ENCODE measurements around the gene ANXA2R. TPM values are rescaled to one million over a fixed set of nuclear protein-coding genes. Genes with fewer than 3 reads are reported as not detected.
"Not testable (repeated sequence)": the region's sequence is repeated elsewhere in the genome, so short reads cannot be mapped to it uniquely, and the experiment has no call there.

The ANXA2R gene
- total RNA-seq, 1 experiment from 2014 or later: 3.6 TPM

DNA sequence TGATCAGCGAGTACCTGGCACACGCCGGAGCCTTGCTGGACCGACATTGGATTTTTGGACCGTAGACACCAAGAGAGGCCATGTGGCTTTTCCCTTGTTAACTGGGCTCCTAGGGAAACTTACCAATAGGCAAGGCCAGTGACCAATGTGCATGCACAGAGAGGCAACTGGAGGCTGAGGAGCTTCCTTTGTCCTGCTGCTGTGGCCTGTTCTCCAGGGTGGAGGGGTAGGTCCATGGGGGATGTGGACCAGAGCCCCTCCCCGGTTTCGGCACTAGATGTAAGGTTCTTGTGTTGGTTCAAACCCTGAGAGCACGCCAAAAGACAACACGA is 34.8 kb upstream of the ANXA2R start:
- intact Hi-C loops (cut with micrococcal nuclease; ENCODE audit: unreplicated experiment): loop anchor here (2.0 kb wide), 3 partner anchors 30 to 314 kb away; no protein-coding TSS in a partner anchor
- DNase-seq: no peak
- H3K4me3 ChIP-seq: no peak overlapping the region
- no peaks in the 10 kb centered on the region for H3K9me3 ChIP-seq (ENCODE audit: insufficient read depth, low read depth)
- no peaks in the 10 kb centered on the region for H3K4me1 ChIP-seq (replicated peaks; ENCODE audit: insufficient read depth)
- H3K36me3 ChIP-seq (ENCODE audit: low read depth): no peaks in the 10 kb centered on the region
- H3K79me2 ChIP-seq (ENCODE audit: low read depth): no peaks in the 10 kb centered on the region
- ChIA-PET POLR2A (ENCODE audit: unreplicated experiment) (interaction anchor here (0.6 kb wide), 1 partner anchor 209 kb away, joined by 3 read pairs; no protein-coding TSS in a partner anchor), CTCF (no interaction called here)
- H4K20me1 ChIP-seq (ENCODE audit: insufficient read depth): no peaks in the 10 kb centered on the region
- no peak overlapping the region for H3K27ac ChIP-seq
- H3K4me2 ChIP-seq: no peak overlapping the region
- no peaks in the 10 kb centered on the region for H3K27me3 ChIP-seq (ENCODE audit: insufficient read depth, low read depth)
- BruUV-seq (replicated peaks): no TSS peak
- H2AFZ ChIP-seq: no peak overlapping the region
- H3K9me2 ChIP-seq (ENCODE audit: insufficient read depth): no peaks in the 10 kb centered on the region
- peaks cover 13% of the 10 kb centered on the region; the same call in 1 of the 2 replicates for H3F3A ChIP-seq (ENCODE audit: insufficient read depth, low read depth)
- TF ChIP-seq EZH2 (IDR thresholded peaks at IDR 0.05; ENCODE audit: low read depth): no peak
- TF ChIP-seq, protein P1, sequence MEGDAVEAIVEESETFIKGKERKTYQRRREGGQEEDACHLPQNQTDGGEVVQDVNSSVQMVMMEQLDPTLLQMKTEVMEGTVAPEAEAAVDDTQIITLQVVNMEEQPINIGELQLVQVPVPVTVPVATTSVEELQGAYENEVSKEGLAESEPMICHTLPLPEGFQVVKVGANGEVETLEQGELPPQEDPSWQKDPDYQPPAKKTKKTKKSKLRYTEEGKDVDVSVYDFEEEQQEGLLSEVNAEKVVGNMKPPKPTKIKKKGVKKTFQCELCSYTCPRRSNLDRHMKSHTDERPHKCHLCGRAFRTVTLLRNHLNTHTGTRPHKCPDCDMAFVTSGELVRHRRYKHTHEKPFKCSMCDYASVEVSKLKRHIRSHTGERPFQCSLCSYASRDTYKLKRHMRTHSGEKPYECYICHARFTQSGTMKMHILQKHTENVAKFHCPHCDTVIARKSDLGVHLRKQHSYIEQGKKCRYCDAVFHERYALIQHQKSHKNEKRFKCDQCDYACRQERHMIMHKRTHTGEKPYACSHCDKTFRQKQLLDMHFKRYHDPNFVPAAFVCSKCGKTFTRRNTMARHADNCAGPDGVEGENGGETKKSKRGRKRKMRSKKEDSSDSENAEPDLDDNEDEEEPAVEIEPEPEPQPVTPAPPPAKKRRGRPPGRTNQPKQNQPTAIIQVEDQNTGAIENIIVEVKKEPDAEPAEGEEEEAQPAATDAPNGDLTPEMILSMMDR (conservative IDR thresholded peaks at IDR 0.05): no peak

DNA sequence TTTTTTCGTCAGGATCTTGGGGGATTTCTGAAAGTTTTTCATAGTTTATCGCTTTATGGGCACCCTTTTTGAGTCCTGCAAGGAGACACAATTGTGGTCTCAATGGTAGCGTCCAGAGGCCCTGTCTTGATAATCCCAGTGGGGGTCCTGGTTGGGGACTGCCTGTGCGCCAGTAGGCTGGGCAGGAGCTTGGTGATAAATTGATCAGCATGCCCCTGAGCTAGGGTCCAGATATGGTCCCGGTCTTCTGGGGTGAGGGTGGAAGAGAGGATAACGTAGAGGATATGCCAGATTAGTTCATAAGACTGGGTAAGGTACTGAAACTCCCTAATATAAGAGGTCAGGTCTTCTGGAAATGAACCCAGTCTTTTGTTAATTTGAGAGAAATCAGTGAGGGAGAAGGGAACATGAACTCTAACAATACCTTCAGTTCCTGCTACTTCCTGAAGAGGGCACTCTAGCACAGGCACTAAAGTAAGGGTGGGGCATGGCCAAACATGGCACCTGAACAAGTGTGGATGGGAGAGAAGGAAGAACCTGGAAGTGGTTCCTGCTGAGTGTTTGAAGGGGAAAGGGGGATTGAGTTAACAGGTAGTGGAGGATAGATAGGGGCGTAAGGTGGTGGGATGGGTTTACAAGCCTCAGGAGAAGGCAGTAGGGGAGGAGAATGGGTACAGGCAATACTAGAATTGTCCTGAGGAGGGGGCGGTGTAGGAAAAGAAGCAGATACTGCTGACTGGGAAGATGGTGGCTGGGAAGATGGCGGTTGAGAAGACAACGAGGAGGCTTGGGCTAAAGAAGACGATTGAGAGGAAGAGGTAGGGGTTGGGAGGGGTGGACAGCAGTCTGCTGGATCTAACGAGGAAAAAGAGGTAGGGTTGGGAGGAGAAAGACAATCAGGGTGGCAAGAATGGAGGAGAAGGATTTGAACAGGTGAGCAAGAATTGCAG is 33.8 kb upstream of the ANXA2R start:
- TF ChIP-seq EZH2 (IDR thresholded peaks at IDR 0.05; ENCODE audit: low read depth): no peak
- TF ChIP-seq, protein P1 (conservative IDR thresholded peaks at IDR 0.05): peak; percentile 97
- Histone ChIP-seq H3K4me1 (replicated peaks; ENCODE audit: insufficient read depth) (peaks cover 5% of the 10 kb centered on the region), H3K36me3 (ENCODE audit: low read depth) (no peaks in the 10 kb centered on the region), H4K20me1 (ENCODE audit: insufficient read depth) (no peaks in the 10 kb centered on the region), H3F3A (ENCODE audit: insufficient read depth, low read depth) (peaks cover 11% of the 10 kb centered on the region; the same call in 1 of the 2 replicates), H2AFZ (no peak overlapping the region), H3K4me2 (no peak overlapping the region), H3K27ac (no peak overlapping the region), H3K4me3 (no peak overlapping the region), H3K27me3 (ENCODE audit: insufficient read depth, low read depth) (no peaks in the 10 kb centered on the region), H3K9me3 (ENCODE audit: insufficient read depth, low read depth) (no peaks in the 10 kb centered on the region), H3K9me2 (ENCODE audit: insufficient read depth) (no peaks in the 10 kb centered on the region), H3K79me2 (ENCODE audit: low read depth) (peaks cover 5% of the 10 kb centered on the region; the same call in 1 of the 2 replicates)
- CTCF ChIA-PET: no interaction called here
- POLR2A ChIA-PET (ENCODE audit: unreplicated experiment): no interaction called here
- intact Hi-C loops (cut with micrococcal nuclease; ENCODE audit: unreplicated experiment): loop anchor here (2.0 kb wide), 3 partner anchors 31 to 315 kb away; no protein-coding TSS in a partner anchor
- BruUV-seq (replicated peaks): no TSS peak
- DNase-seq: peak in 1 of 2 experiments; percentile 55

DNA sequence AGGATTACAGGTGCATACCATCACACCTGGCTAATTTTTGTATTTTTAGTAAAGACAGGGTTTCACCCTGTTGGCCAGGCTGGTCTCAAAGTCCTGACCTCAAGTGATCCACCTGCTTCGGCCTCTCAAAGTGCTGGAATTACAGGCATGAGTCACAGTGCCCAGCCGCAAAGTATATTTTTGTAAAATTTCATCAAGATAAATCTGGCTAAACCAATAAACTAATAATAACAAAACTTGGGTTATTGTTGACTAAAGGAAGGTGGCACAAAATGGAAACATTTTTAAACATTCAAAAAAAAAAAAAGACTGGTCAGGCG is 29.2 kb upstream of the ANXA2R start:
- CTCF ChIA-PET: interaction anchor here (0.6 to 1.0 kb wide), 2 partner anchors 30 to 161 kb away, joined by 3 to 6 read pairs; no protein-coding TSS in a partner anchor
- intact Hi-C loops (cut with micrococcal nuclease; ENCODE audit: unreplicated experiment): loop anchor here (5.0 kb wide), 1 partner anchor 413 kb away; the partner anchor contains the start of gene TMEM267
- H3K36me3 ChIP-seq (ENCODE audit: low read depth); DNase-seq; BruUV-seq (replicated peaks); H3K9me2 ChIP-seq (ENCODE audit: insufficient read depth); H3K4me3 ChIP-seq; H3K27me3 ChIP-seq (ENCODE audit: insufficient read depth, low read depth); POLR2A ChIA-PET (ENCODE audit: unreplicated experiment); H4K20me1 ChIP-seq (ENCODE audit: insufficient read depth); H3K27ac ChIP-seq; H2AFZ ChIP-seq; H3K9me3 ChIP-seq (ENCODE audit: insufficient read depth, low read depth): not testable (repeated sequence)
- Histone ChIP-seq H3K4me2 (peak overlapping the region; percentile 78), H3F3A (ENCODE audit: insufficient read depth, low read depth) (peaks cover 28% of the 10 kb centered on the region; the same call in 1 of the 2 replicates), H3K4me1 (replicated peaks; ENCODE audit: insufficient read depth) (peaks cover 20% of the 10 kb centered on the region), H3K79me2 (ENCODE audit: low read depth) (peaks cover 26% of the 10 kb centered on the region)

Measured in PC-9 (cell line).